Neuronal stem cell (in vitro differentiated cells): ENCODE data around the gene DCD.

Experiments used
- DNase-seq: peaks from one replicate; pipeline ENCODE4 v3.0.0-alpha.2; 2013; ENCODE audit warnings: low spot score
- H2AFZ ChIP-seq: one replicate; pipeline ENCODE4 v1.6.1; 2013; ENCODE audit warnings: mild to moderate bottlenecking, low read length, inconsistent platforms
- H2AK5ac ChIP-seq: 2 replicates; pipeline ENCODE4 v1.6.1; 2013; ENCODE audit warnings: low read depth, mild to moderate bottlenecking, inconsistent platforms, low read length, moderate library complexity, mixed read lengths
- H2BK120ac ChIP-seq: 2 replicates; pipeline ENCODE4 v1.6.1; 2013; ENCODE audit warnings: low read depth, mild to moderate bottlenecking, inconsistent platforms, low read length, moderate library complexity, mixed read lengths
- H2BK12ac ChIP-seq: one replicate; pipeline ENCODE4 v1.6.1; 2013; ENCODE audit warnings: low read length, inconsistent platforms
- H2BK15ac ChIP-seq: 2 replicates; pipeline ENCODE4 v1.6.1; 2013; ENCODE audit warnings: mild to moderate bottlenecking, low read length, inconsistent platforms, mixed read lengths
- H2BK5ac ChIP-seq: one replicate; pipeline ENCODE4 v1.6.1; 2013; ENCODE audit warnings: inconsistent platforms, mild to moderate bottlenecking, low read length, moderate library complexity
- H3K14ac ChIP-seq: one replicate; pipeline ENCODE4 v1.6.1; 2013; ENCODE audit warnings: low read length, inconsistent platforms
- H3K18ac ChIP-seq: 2 replicates; pipeline ENCODE4 v1.6.1; 2013; ENCODE audit warnings: low read length, inconsistent platforms
- H3K23ac ChIP-seq: 2 replicates; pipeline ENCODE4 v1.6.1; 2013; ENCODE audit warnings: low read depth, mild to moderate bottlenecking, mixed read lengths, low read length, inconsistent platforms; ENCODE audit not compliant: poor library complexity
- H3K27ac ChIP-seq: replicated peaks from 3 replicates; pipeline ENCODE4 v1.5.1; 2013; ENCODE audit warnings: low read length, inconsistent platforms
- H3K27me3 ChIP-seq, 3 experiments: 2 replicates each; pipeline ENCODE4 v1.6.1; 2013; ENCODE audit warnings: low read length in 3 of 3, mild to moderate bottlenecking in 2 of 3, inconsistent platforms in 1 of 3, low read depth in 1 of 3, mixed read lengths in 1 of 3, moderate library complexity in 1 of 3; ENCODE audit not compliant: control insufficient read depth in 3 of 3, insufficient read depth in 3 of 3
- H3K36me3 ChIP-seq, 2 donors: replicated peaks in 1 of 2; 2 replicates each; pipeline ENCODE4 v1.6.1; 2013; ENCODE audit warnings: low read length in 2 of 2; ENCODE audit not compliant: control insufficient read depth in 2 of 2, insufficient read depth in 2 of 2
- H3K4ac ChIP-seq: 2 replicates; pipeline ENCODE4 v1.6.1; 2013; ENCODE audit warnings: inconsistent platforms, mild to moderate bottlenecking, low read length, moderate library complexity
- H3K4me1 ChIP-seq, 2 donors: 1 replicate in 1 of 2; 2 replicates in 1 of 2; pipeline ENCODE4 v1.6.1; 2013; ENCODE audit warnings: low read length in 2 of 2, low read depth in 1 of 2; ENCODE audit not compliant: control insufficient read depth in 2 of 2, insufficient read depth in 1 of 2
- H3K4me2 ChIP-seq: one replicate; pipeline ENCODE4 v1.6.1; 2013; ENCODE audit warnings: mild to moderate bottlenecking, low read length, inconsistent platforms; ENCODE audit not compliant: insufficient read depth, poor library complexity, severe bottlenecking
- H3K4me3 ChIP-seq, 2 donors: 2 replicates each; pipeline ENCODE4 v1.5.1; 2013; ENCODE audit warnings: low read length in 2 of 2, mild to moderate bottlenecking in 2 of 2, inconsistent platforms in 1 of 2, moderate library complexity in 1 of 2
- H3K79me1 ChIP-seq: one replicate; pipeline ENCODE4 v1.6.1; 2013; ENCODE audit warnings: low read depth, mild to moderate bottlenecking, inconsistent platforms, low read length, moderate library complexity
- H3K9ac ChIP-seq: one replicate; pipeline ENCODE4 v1.6.1; 2013; ENCODE audit warnings: mild to moderate bottlenecking, low read depth, low read length, inconsistent platforms; ENCODE audit not compliant: poor library complexity
- H3K9me3 ChIP-seq, 2 donors: replicated peaks in 1 of 2; 2 replicates each; pipeline versions ENCODE3 to v1.6.1; 2013; ENCODE audit warnings: low read length in 2 of 2, mild to moderate bottlenecking in 2 of 2, inconsistent platforms in 1 of 2, low read depth in 1 of 2, mixed read lengths in 1 of 2, moderate library complexity in 1 of 2; ENCODE audit not compliant: control insufficient read depth in 2 of 2, insufficient read depth in 1 of 2
- H4K8ac ChIP-seq: one replicate; pipeline ENCODE4 v1.6.1; 2013; ENCODE audit warnings: low read depth, mild to moderate bottlenecking, inconsistent platforms, low read length, moderate library complexity
- H4K91ac ChIP-seq: one replicate; pipeline ENCODE4 v1.6.1; 2013; ENCODE audit warnings: low read length, low read depth, mild to moderate bottlenecking, inconsistent platforms; ENCODE audit not compliant: poor library complexity
- WGBS, 2 donors: extraction: QIAGEN DNeasy Blood & Tissue Kit; methylation state at CpG; one replicate each; pipeline ENCODE4 v1.1.7; 2013; ENCODE audit warnings: missing lambda C conversion rate in 2 of 2, mixed read lengths in 1 of 2; ENCODE audit not compliant: insufficient read length in 2 of 2, insufficient replicate concordance in 1 of 2; ENCODE audit errors: extremely low coverage in 2 of 2; 5-methylcytosine and 5-hydroxymethylcytosine counted together

Gene DCD

DNA sequence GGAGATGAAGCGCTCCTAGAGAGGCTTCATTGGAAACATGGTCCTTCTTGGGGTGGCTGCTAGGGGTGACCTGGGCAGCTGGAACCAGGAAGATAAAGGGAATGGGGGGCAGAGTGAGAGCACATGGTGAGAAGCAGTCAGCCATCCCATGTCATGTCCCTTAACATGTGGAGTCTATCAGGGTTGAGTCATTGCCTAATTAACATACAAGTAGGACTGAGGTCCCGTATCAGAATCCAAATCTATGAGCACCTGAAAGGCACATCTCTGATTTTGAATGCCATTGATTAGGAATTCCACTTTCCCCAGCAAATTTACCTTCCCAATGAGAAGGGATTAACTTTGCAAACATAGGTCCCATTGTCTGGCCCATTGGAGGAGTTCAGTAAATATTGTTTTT lies 39.4 kb downstream of the DCD start:
- Histone ChIP-seq H3K4ac (no peak overlapping the region), H3K27me3 (no peaks in the 10 kb centered on the region), H2AK5ac (no peak overlapping the region), H3K18ac (no peak overlapping the region), H3K4me1 (peaks cover 0 to 1% of the 10 kb centered on the region in 2 donors), H4K8ac (no peak overlapping the region), H3K79me1 (no peaks in the 10 kb centered on the region), H4K91ac (no peak overlapping the region), H2AFZ (no peak overlapping the region), H3K36me3 (no peaks in the 10 kb centered on the region), H2BK15ac (no peak overlapping the region), H3K9ac (no peak overlapping the region), H2BK120ac (no peak overlapping the region), H3K4me3 (no peak overlapping the region), H3K14ac (no peak overlapping the region), H3K4me2 (no peak overlapping the region), H2BK5ac (no peak overlapping the region), H3K27ac (no peak overlapping the region), H3K9me3 (no peaks in the 10 kb centered on the region), H3K23ac (no peak overlapping the region), H2BK12ac (no peak overlapping the region)
- DNase-seq, result no peak
- WGBS, 2 donors, result no CpG with 5 or more reads among the region's 2 CpGs

DNA sequence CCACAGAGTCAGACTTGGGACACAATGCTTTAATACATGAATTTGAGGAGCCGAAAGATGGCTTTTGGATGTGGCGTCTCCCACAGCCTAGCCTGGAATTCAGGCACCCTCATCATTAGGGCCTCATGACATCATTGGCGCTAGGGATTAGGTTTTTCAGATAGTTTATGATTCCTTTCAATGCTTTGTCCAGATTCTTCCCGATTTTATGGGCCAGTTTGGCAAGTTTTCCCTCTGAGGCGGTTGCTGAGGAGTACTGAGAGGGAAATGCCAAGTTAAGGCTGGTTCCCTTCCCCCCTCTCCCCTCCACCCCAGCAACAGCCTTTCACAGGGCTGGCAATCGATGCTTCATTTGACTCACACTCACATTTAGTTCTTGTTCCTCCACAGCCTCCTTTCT lies 40.0 kb downstream of the DCD start:
- Histone ChIP-seq H3K18ac (no peak overlapping the region), H2BK120ac (no peak overlapping the region), H3K36me3 (no peaks in the 10 kb centered on the region), H2AK5ac (no peak overlapping the region), H3K4ac (no peak overlapping the region), H3K9me3 (no peaks in the 10 kb centered on the region), H2BK12ac (no peak overlapping the region), H3K27me3 (no peaks in the 10 kb centered on the region), H3K79me1 (no peaks in the 10 kb centered on the region), H4K91ac (no peak overlapping the region), H2BK5ac (no peak overlapping the region), H3K14ac (no peak overlapping the region), H3K4me1 (peaks cover 0 to 1% of the 10 kb centered on the region in 2 donors), H2BK15ac (no peak overlapping the region), H3K4me3 (no peak overlapping the region), H2AFZ (no peak overlapping the region), H3K23ac (no peak overlapping the region), H3K9ac (no peak overlapping the region), H3K27ac (no peak overlapping the region), H4K8ac (no peak overlapping the region), H3K4me2 (no peak overlapping the region)
- DNase-seq, result no peak
- WGBS, 2 donors, result no CpG with 5 or more reads among the region's 6 CpGs

DNA sequence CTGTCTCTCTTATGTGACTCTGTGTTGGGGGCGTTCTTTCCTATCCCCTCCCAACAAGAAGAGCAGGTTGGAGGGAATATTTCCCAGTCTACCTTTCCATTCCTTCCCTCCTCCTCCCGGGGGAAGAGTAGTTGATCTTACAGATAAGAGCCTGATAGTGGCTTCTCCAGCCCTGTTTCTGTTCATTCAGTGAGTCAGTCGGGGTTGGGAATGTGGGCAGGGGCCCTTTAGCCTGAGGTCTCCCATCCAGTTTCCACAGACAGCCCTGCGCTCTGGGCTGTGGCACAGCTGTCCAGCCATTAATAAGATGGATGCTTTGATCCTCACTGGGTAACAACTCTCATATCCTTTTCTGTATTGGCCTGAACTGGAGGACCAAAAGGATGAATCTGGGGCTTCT lies 41.6 kb downstream of the DCD start:
- WGBS, 2 donors, result no CpG with 5 or more reads among the region's 4 CpGs

DNA sequence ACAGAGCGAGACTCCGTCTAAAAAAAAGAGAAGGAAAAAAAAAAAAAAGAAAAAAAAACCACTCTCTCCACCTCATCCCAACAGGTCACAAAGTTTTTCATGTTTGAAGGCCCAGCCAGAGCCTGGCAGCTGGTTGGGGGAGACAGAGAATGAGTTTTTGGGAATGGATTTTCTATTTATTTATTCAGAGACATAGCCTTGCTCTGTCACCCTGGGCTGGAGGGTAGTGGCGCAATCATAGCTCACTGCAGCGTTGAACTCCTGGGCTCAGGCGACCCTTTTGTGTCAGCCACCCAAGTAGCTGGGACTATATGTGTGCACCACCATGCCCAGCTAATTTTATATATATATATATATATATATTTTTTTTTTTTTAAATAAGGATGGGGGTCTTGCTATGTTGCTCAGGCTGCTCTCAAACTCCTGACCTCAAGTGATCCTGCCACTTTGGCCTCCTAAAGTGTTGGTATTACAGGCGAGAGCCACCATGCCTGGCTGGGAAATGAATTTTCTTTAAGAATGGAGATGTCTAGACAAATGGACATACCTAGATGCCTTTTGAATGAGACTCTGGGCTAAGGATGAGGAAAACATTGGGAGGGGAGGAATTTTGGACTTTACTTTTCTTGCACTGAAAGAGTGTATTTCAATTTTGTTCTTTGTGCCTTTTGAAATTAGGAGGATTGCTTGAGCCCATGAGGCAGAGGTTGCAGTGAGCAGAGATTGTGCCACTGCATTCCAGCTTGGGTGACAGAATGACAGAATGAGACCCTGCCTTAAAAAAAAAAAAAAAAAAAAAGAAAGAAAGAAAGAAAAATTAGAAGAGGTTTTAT lies 42.8 kb downstream of the DCD start:
- Histone ChIP-seq H2BK120ac (no peak overlapping the region), H3K23ac (no peak overlapping the region), H3K4ac (no peak overlapping the region), H2BK12ac (no peak overlapping the region), H3K79me1 (no peaks in the 10 kb centered on the region), H2BK15ac (no peak overlapping the region), H3K14ac (no peak overlapping the region), H4K91ac (no peak overlapping the region), H3K27me3 (no peaks in the 10 kb centered on the region), H3K18ac (no peak overlapping the region), H4K8ac (no peak overlapping the region), H3K4me3 (no peak overlapping the region), H3K4me1 (peaks cover 0 to 3% of the 10 kb centered on the region in 2 donors), H3K4me2 (no peak overlapping the region), H3K27ac (no peak overlapping the region), H2AK5ac (no peak overlapping the region), H2BK5ac (no peak overlapping the region), H3K36me3 (no peaks in the 10 kb centered on the region), H2AFZ (no peak overlapping the region), H3K9ac (no peak overlapping the region), H3K9me3 (no peaks in the 10 kb centered on the region)
- WGBS, 2 donors, result no CpG with 5 or more reads among the region's 6 CpGs
- DNase-seq, result no peak

More for the DNA sequence above, 41.6 kb downstream of the DCD start:
- Histone ChIP-seq H3K4me1 (peaks cover 0 to 3% of the 10 kb centered on the region in 2 donors), H3K79me1 (no peaks in the 10 kb centered on the region), H3K36me3 (no peaks in the 10 kb centered on the region), H2BK120ac (no peak overlapping the region), H3K18ac (no peak overlapping the region), H3K23ac (no peak overlapping the region), H2AFZ (no peak overlapping the region), H2BK5ac (no peak overlapping the region), H3K9ac (no peak overlapping the region), H2BK15ac (no peak overlapping the region), H3K4me3 (no peak overlapping the region), H2BK12ac (no peak overlapping the region), H3K4ac (no peak overlapping the region), H4K8ac (no peak overlapping the region), H3K9me3 (no peaks in the 10 kb centered on the region), H3K4me2 (no peak overlapping the region), H2AK5ac (no peak overlapping the region), H3K27ac (no peak overlapping the region), H3K27me3 (no peaks in the 10 kb centered on the region), H4K91ac (no peak overlapping the region), H3K14ac (no peak overlapping the region)
- no peak for DNase-seq
